Upper lobe of left lung (tissue), 6 donors: ENCODE results near the gene CHKA. TPM values are rescaled to one million over a fixed set of nuclear protein-coding genes. Genes with fewer than 3 reads are reported as not detected.

Experiments
- ATAC-seq, 2 donors: fragments of 200-7000 bp; cut with Tn5 transposase; one replicate each; pipeline ENCODE4 v1.9.1; 2022; ENCODE audit warnings: mild to moderate bottlenecking in 2 of 2, moderate library complexity in 2 of 2; ENCODE audit not compliant: low FRiP score in 2 of 2
- DNase-seq, 2 donors: peaks; one replicate each; pipeline ENCODE4 v3.0.0-alpha.2; 2019 to 2020
- H3K27ac ChIP-seq, 4 donors: fragments of 200-600 bp; sonication (generic); one replicate each; pipeline ENCODE4 v1.5.1; 2016 to 2019
- H3K27me3 ChIP-seq, 4 donors: fragments of 200-600 bp; sonication (generic); one replicate each; pipeline ENCODE4 v1.5.1; 2017 to 2019
- H3K36me3 ChIP-seq, 4 donors: fragments of 200-600 bp; sonication (generic); one replicate each; pipeline ENCODE4 v1.5.1; 2016 to 2019
- H3K4me1 ChIP-seq, 4 donors: fragments of 200-600 bp; sonication (generic); one replicate each; pipeline ENCODE4 v1.5.1; 2018 to 2019
- H3K4me3 ChIP-seq, 4 donors: fragments of 200-600 bp; sonication (generic); one replicate each; pipeline ENCODE4 v1.5.1; 2017 to 2019; ENCODE audit warnings: mild to moderate bottlenecking in 2 of 4, moderate library complexity in 1 of 4
- H3K9me3 ChIP-seq, 4 donors: fragments of 200-600 bp; sonication (generic); one replicate each; pipeline ENCODE4 v1.5.1; 2018 to 2019
- EP300 ChIP-seq, 4 donors: sonication (generic); formaldehyde crosslinking; IDR thresholded peaks; one replicate each; pipeline ENCODE4 v1.5.1; 2017; ENCODE audit warnings: antibody characterized with exemption in 4 of 4, control low read depth in 2 of 4
- POLR2A ChIP-seq, 4 donors: fragments of 450-650 bp; IDR thresholded peaks; one replicate each; pipeline ENCODE4 v1.5.1; 2016 to 2017; ENCODE audit warnings: antibody characterized with exemption in 4 of 4, mild to moderate bottlenecking in 2 of 4
- POLR2AphosphoS5 ChIP-seq, 2 donors: sonication (generic); formaldehyde crosslinking; IDR thresholded peaks; one replicate each; pipeline ENCODE4 v1.5.1; 2017; ENCODE audit warnings: antibody characterized with exemption in 2 of 2
- WGBS, 2 donors: methylation state at CpG; one replicate each; pipeline ENCODE4 v1.1.5; 2017 to 2018; 5-methylcytosine and 5-hydroxymethylcytosine counted together
- total RNA-seq, 6 donors: library from RNA; depleted of rRNA in 4 of 6; stranded (reverse); fragments of >200 nt in 4 of 6; gene quantifications; one replicate each; pipeline versions ENCODE4 v1.1.0 to v1.2.1, GENCODE V29; 2016 to 2021
- TF ChIP-seq, protein P1 (sequence below), 6 experiments: fragments of 450-650 bp in 4 of 6; fragments of 200-600 bp in 2 of 6; sonication (generic) in 2 of 6; IDR thresholded peaks; one replicate each; pipeline ENCODE4 v1.5.1; 2016 to 2019; ENCODE audit warnings: antibody characterized with exemption in 6 of 6
- donor health status: DM: no; HTN: no; CAD: no; lungs with moderate emphysema.
- donor health status: DM: no; HTN: yes; CAD: no; lungs with severe emphysema.

The CHKA gene
- total RNA-seq, 6 donors from 2014 or later, result 34.5 to 128 (median 59.1) TPM

DNA sequence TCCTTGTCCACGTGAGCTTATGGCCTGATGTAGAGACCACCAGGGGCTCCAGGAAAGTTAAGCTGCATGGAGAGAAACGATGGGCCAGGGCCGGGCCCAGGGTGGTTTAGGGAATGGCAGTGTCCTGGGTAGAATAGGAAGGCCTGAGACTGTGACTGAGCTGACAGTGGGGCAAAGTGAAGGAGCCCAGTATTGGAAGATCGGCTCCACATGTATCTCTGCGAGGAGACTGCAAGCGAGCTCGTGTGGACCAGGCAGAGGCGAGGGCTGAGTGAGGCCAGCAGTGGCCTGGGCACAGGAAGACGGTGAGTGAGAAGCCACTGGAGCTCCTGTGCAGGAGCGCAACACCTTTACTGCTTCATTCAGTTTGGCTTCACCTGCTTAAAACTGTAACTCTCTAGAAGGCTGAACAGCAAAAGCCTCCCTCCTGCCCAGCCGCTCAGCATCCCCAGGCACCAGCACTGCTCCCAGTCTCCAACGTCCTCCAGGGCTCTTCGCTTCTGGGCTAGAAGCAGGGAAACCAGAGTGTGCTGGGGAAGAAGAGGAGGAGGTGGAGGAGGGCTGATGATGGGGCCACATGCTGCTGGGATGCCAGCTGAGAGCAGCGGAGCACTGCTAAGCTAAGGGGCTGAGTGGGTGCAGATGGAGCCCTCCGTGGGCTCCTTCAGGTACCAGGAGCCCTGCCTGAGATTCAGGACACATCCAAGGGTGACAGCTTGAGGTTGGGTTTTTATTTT, 68.9 kb downstream of the CHKA start:
- DNase-seq (peak in 1 of 2 donors; percentile 37), ATAC-seq (no peak)
- peaks cover 0 to 9% (median 5%) of the 10 kb centered on the region in 4 donors for H3K4me1 ChIP-seq
- no peak for TF ChIP-seq POLR2AphosphoS5 (IDR thresholded peaks at IDR 0.05)
- no peak for TF ChIP-seq POLR2A (IDR thresholded peaks at IDR 0.05)
- TF ChIP-seq, protein P1, sequence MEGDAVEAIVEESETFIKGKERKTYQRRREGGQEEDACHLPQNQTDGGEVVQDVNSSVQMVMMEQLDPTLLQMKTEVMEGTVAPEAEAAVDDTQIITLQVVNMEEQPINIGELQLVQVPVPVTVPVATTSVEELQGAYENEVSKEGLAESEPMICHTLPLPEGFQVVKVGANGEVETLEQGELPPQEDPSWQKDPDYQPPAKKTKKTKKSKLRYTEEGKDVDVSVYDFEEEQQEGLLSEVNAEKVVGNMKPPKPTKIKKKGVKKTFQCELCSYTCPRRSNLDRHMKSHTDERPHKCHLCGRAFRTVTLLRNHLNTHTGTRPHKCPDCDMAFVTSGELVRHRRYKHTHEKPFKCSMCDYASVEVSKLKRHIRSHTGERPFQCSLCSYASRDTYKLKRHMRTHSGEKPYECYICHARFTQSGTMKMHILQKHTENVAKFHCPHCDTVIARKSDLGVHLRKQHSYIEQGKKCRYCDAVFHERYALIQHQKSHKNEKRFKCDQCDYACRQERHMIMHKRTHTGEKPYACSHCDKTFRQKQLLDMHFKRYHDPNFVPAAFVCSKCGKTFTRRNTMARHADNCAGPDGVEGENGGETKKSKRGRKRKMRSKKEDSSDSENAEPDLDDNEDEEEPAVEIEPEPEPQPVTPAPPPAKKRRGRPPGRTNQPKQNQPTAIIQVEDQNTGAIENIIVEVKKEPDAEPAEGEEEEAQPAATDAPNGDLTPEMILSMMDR (IDR thresholded peaks at IDR 0.05), result no peak
- peaks cover 8 to 69% (median 59%) of the 10 kb centered on the region in 4 donors for H3K36me3 ChIP-seq
- H3K27me3 ChIP-seq, result no peaks in the 10 kb centered on the region
- 89 to 91% methylated on average over 15 of the region's 15 CpGs for WGBS, 2 donors
- H3K4me3 ChIP-seq, result no peak overlapping the region
- H3K9me3 ChIP-seq, result no peaks in the 10 kb centered on the region
- no peak overlapping the region for H3K27ac ChIP-seq

- peaks cover 8 to 77% (median 61%) of the 10 kb centered on the region in 4 donors for H3K36me3 ChIP-seq
- DNase-seq (peak in 1 of 2 donors; percentile 49), ATAC-seq (no peak)
- H3K4me1 ChIP-seq, result peaks cover 0 to 9% (median 5%) of the 10 kb centered on the region in 4 donors
- peak overlapping the region in 2 of 4 donors; percentile 35 to 64 for H3K27ac ChIP-seq
- H3K9me3 ChIP-seq, result no peaks in the 10 kb centered on the region
- no peak overlapping the region for H3K4me3 ChIP-seq
- TF ChIP-seq EP300 (IDR thresholded peaks at IDR 0.05), result no peak
- TF ChIP-seq, protein P1 (IDR thresholded peaks at IDR 0.05), result no peak
- 72 to 75% methylated on average over 7 to 13 of the region's 14 CpGs for WGBS, 2 donors
- no peaks in the 10 kb centered on the region for H3K27me3 ChIP-seq
Observed at GRCh38 chr11:68051191-68052136, 69.7 kb downstream of the CHKA start.

GRCh38 chr11:68050371-68050841, 70.8 kb downstream of the CHKA start:
- Histone ChIP-seq H3K9me3 (no peaks in the 10 kb centered on the region), H3K4me3 (no peak overlapping the region), H3K36me3 (peaks cover 8 to 87% (median 72%) of the 10 kb centered on the region in 4 donors), H3K27me3 (no peaks in the 10 kb centered on the region), H3K27ac (no peak overlapping the region), H3K4me1 (peaks cover 0 to 9% (median 5%) of the 10 kb centered on the region in 4 donors)
- ATAC-seq (no peak), DNase-seq (peak in 1 of 2 donors; percentile 78)
- WGBS, 2 donors, result 98% methylated on average over 18 of the region's 18 CpGs; no CpG with 5 or more reads in 1 of the 2 donors
- no peak for TF ChIP-seq POLR2AphosphoS5 (IDR thresholded peaks at IDR 0.05)
- TF ChIP-seq, protein P1 (IDR thresholded peaks at IDR 0.05), result no peak
- TF ChIP-seq POLR2A (IDR thresholded peaks at IDR 0.05), result no peak
- no peak for TF ChIP-seq EP300 (IDR thresholded peaks at IDR 0.05)

- Histone ChIP-seq H3K27me3 (no peaks in the 10 kb centered on the region), H3K9me3 (no peaks in the 10 kb centered on the region), H3K36me3 (peaks cover 11 to 93% (median 77%) of the 10 kb centered on the region in 4 donors), H3K4me1 (peaks cover 0 to 9% (median 5%) of the 10 kb centered on the region in 4 donors), H3K4me3 (no peak overlapping the region), H3K27ac (no peak overlapping the region)
- TF ChIP-seq POLR2AphosphoS5 (IDR thresholded peaks at IDR 0.05) (no peak), POLR2A (IDR thresholded peaks at IDR 0.05) (no peak), EP300 (IDR thresholded peaks at IDR 0.05) (no peak)
- TF ChIP-seq, protein P1 (IDR thresholded peaks at IDR 0.05), result no peak
- ATAC-seq, result no peak
- peak in 1 of 2 donors; percentile 78 for DNase-seq
- WGBS, 2 donors, result 87 to 89% methylated on average over 19 to 26 of the region's 40 CpGs
Observed at GRCh38 chr11:68049509-68050370, 71.4 kb downstream of the CHKA start.
